HG02678 (cell line): Measurements from ENCODE around the gene MB21D2.

Experiments used
- ATAC-seq: cut with Tn5 transposase; IDR thresholded peaks from one replicate; pipeline ENCODE4 v1.9.1; 2021; ENCODE audit warnings: mild to moderate bottlenecking, moderate library complexity; ENCODE audit not compliant: unreplicated experiment

Gene MB21D2

DNA sequence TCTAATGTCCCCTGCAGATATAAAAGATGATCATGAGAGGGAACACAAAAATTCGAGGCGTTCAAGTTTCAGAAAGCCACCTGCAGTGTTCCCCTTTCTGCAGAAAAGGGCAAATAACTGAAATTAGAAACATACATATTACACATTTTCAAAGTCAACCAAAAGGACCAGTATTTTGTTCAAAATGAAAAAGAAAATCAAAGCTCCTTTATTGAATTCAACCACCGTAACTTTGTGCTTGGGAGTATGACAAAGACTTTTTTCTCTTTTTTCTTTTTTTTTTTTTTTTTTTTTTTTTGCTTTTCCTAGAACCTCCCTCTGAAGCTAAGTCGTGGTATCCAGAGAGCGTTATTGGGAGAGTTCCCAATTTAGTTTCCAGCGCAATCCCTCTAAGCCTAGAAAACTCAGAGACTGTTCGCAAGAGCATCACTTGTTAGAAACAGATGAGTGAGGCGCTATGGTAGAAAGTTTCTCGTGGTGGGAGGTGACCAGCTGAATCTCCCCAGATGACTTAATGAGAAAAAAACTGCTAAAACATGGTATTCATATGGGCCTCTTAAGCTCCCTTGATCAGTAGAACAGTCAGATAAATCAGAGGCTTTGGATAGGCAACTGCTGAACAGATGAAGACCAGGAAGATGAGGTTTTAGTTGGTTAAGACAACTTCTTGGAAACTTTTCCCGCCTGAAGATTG lies 77.4 kb downstream of the MB21D2 start:
- no peak for ATAC-seq

DNA sequence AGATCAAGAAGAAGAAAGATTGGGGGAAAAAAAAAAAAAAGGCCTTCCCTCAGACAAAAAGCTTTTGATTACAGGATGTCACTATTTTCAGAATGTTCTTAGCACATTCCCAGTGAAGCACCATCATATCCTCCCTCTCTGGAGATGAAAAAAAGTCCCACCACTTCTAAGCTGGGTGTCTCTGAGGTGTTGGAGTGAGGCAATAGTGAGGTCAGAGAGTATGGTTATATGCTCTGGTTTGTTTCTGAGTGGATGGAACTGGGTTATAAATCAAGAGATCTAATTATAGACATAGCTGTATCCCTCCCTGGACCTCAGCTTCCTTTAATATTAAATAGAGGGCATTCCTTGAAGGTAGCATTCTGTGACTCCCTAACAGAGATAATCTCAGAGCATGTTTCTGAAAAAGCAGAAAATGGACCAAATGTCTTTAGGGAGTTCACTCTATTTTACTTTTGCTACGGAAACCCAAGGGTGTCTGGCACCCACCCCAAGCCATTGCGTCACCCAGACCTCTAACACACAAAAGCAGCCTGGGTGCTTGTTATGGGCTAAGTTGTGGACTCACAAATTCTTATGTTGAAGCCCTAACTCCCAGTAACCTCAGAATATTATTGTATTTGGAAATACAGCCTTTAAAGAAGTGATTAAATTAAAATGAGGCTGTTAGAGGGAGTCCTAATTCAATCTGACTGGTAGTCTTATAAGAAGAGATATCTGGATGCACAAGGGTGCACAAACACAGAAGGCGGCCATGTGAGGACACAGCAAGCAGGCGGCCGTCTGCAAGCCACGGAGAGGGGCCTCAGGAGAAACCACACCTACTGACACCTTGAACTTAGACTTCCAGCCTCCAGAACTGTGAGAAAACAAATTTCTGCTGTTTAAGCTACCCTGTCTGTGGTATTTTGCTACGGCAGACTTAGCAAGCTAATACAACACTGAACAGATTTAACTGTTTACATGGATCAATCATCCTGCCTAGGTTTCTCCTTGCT lies 81.5 kb downstream of the MB21D2 start:
- no peak for ATAC-seq

DNA sequence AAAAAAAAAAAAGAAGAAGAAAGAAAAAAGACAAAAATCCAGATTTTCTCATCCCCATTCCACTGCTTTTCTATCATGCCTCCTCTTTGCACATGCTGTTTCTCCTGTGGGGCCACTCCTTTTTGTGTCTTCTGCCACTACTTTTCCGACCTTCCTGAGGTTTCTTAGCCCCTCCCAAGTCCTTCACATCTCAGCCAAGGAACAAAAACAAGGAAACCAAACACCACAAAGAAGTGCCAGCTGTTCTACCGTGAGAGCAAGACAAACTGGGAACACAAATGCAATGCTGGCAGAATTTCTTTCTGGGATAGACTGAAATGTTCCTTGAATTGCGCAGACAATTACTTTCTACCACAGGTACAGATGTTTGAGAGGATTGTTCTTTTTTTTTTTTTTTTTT lies 83.2 kb downstream of the MB21D2 start:
- no peak for ATAC-seq

DNA sequence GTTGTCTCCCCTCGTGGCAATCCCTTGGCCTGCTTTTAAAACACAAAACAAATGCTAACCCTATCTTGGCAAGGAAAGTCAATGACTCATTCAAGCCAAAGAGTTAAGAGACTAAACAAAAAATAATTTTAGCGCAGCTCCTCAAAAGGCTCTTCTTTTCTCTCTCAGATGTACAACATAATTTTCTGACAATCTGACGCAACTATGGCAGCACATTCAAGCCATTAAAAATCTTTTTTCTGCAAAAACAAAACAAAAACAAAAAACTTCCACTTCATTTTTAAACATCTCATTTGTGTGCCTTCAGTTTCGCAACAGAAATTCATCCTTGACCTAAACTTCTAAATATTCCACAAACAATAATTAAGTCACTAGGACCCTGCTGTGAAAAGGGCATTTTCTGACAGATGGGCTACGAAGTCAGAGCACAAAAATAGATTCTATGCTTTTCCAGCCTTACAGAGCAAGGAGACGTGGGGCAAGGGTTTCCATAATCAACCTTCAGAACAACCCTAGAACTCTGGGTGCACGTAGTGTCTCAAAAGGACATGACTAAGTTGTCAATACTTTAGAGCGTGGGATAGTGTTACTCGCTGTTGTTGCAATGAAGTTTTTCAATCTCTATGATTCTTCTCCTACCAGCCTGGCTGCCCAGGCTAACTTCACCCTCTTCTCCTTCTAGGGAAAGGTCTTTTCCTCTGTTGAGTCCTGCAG lies 84.3 kb downstream of the MB21D2 start:
- no peak for ATAC-seq

GRCh38 chr3:192831801-192832347 lies 85.8 kb downstream of the MB21D2 start:
- no peak for ATAC-seq

DNA sequence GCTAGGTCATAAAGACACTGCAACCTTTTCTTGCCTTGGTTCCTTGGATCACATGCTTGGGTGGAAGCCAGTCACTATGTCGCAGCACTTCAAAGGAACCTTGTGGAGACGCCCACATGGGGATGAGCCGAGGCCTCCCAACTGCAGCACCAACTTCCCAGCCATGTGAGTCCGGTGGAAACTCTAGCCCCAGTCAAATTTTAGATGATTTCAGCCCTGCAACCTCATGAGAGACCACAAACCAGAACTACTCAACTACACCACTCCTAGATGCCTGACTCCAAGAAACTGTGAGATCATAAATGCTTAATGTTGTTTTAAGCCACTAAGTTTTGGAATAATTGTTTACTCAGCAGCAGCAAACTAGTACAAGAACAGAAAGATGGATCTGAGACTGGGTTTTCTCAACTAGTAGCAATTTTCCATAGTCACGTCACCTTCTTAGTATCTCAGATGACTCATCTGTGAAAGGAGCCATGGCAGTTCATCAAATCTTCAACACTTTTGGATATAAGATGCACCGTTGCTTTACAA lies 86.5 kb downstream of the MB21D2 start:
- ATAC-seq = no peak

DNA sequence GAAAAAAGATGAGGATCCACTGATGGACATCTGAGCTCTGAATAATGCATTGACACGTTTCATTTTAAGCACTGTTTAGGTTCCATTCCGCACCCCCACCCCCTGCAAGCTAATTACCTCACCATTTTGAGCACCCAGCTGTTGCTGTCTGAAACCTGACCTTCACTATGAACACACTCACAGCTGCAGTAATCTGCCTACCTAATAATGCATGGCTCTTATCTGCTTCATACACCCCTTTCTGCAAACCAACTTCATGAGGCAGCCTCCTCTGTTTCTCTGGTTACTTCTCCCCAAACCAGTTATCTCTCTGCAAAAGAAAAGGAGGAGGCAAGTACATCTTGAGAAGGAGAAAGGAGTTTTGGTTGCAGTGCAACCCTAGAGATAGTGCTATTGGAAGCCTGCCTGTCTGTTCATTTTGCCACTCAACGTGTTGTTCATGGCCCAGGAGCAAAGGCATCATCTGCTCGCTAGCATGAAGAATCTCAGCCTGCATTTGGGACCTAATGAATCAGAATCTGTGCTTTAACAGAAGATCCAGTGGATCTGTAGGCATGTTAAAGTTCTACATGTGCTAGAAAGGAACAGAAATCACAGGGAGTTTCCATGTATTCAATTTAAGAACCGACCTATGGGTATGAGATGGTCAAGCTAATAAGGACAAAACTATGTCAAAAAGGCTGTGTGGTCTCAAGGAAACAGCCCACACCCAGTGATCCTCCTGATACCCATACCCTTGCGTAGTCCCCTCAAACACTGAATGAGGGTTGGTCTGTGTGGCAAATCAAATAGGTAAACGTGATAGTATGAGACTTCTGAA lies 87.2 kb downstream of the MB21D2 start:
- no peak for ATAC-seq

- no peak for ATAC-seq
Measured at GRCh38 chr3:192827863-192828594, 89.6 kb downstream of the MB21D2 start.

- no peak for ATAC-seq
Measured at GRCh38 chr3:192827208-192827607, 90.4 kb downstream of the MB21D2 start.

GRCh38 chr3:192826214-192827006 lies 91.2 kb downstream of the MB21D2 start:
- no peak for ATAC-seq

DNA sequence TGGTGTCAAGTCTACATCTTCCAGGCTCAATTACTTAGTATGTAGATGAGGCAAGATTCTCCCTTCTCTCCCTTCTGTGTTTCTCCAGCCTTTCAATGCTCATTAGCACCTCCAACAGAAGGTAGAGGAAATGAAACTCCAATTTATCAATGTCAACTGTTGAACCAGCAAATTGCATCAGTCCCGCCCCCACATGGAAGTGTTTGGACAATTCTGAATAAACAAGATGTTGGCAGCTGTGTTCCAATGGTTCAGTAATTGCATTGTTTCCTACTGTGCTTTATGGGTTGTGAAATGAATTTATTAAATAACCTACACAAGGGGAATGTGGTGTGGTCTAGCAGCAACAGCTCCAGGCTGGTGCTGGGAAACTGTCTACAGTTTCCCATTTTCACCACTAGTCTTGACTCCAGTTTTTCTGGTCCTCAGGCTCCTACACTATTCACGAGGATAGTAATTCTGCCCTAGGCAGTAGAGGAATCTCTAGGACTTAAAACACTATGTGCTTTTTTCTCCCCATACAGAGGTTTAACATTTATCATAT lies 91.9 kb downstream of the MB21D2 start:
- ATAC-seq = no peak

DNA sequence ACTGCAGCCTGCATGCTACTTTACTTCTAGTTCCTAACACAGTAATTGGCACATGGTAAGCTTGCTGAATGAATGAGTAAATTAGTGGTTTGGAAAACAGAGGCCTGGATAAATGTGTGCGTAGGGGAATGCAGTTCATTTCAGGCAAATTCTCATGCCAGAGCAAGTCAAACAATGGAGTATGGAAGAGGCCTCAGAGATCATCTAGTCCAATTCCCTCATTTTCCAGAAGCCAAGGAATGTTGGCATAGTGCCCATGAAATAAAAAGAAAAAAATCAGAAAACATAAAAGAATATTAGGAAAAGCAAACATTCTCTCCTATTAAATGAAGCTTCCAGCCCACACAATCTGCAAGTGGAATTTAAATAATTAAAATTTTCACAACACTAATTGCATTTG lies 92.4 kb downstream of the MB21D2 start:
- no peak for ATAC-seq

DNA sequence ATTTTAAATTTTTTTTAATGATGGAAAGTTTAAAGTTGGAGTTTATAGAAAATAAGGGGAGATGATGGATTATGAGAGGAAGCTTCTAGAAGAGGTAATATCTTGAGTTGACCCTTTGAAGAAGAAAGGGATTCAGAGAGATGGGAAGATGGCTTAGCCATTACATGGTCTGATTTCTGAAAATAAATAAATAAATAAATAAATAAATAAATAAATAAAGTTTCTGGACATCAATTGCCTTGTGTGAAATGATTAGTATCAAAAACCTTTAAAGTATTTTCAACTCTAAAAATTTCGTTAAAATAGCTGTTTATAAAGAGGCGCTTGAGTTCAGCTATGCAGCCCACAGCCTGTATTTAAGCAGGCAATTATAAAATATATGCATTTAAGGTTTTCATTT lies 93.3 kb downstream of the MB21D2 start:
- no peak for ATAC-seq

DNA sequence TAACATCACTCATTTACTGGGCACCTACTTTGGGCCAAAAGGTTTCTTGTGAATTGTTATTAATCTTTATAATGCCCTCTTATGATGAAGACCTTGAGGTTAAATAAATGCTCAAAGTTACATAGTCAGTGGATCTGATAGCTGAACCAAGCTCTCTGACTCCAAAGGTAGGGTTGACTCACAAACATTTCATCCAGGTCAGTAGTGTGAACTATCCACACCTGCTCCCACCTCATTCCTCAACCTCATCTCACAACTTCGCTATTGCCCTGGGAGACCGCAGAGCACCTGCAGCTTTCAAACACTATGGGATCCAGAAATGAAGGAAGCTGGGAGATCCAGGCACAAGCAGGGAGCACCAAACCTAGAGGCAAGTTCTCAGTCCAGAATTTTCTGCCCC lies 96.5 kb downstream of the MB21D2 start:
- no peak for ATAC-seq

DNA sequence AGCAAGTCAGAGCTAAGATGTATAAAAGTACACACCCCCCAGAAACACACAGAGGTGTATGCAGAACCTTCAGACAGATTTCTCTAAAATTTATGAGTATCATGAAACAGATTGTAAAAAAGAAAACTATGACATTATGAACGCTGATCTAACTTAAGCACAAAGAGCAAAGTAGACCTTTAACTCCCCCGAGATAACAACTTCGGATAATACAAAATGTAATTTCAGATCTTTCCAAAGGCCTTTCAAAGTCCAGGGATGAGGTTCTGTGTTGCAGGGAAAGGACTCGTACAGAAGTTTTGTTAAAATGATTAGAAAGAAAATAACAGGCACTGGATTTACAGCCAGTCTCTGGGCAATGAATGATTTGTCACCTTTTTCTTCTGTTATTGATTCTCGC lies 97.5 kb downstream of the MB21D2 start:
- ATAC-seq = no peak

- ATAC-seq = peak; percentile 54
Measured at GRCh38 chr3:192819001-192819569, 98.6 kb downstream of the MB21D2 start.

GRCh38 chr3:192818126-192818525 lies 99.5 kb downstream of the MB21D2 start:
- no peak for ATAC-seq

GRCh38 chr3:192817506-192817905 lies 100.2 kb downstream of the MB21D2 start:
- no peak for ATAC-seq
